ENCODE measurements around the gene WDFY1. TPM values are rescaled to one million over a fixed set of nuclear protein-coding genes. Genes with fewer than 3 reads are reported as not detected.

Gene WDFY1
- total RNA-seq, 1 donor from 2014 or later, result 52.6 TPM

GRCh38 chr2:223959688-223960087 is 14.6 kb upstream of the WDFY1 start:
- peaks cover 34% of the 10 kb centered on the region for H3K4me1 ChIP-seq (ENCODE audit: insufficient read depth, low read length)
- H3K27me3 Mint-ChIP-seq (ENCODE audit: low read depth, unreplicated experiment), result no peaks in the 10 kb centered on the region
- H3K36me3 Mint-ChIP-seq (ENCODE audit: low read depth, unreplicated experiment), result peaks cover 3% of the 10 kb centered on the region
- peak overlapping the region; percentile 66 for H3K4me2 ChIP-seq (ENCODE audit: low read length)
- H3K9me3 ChIP-seq (ENCODE audit: insufficient read depth, low read depth, low read length), result no peaks in the 10 kb centered on the region
- H3K9me3 Mint-ChIP-seq (ENCODE audit: unreplicated experiment), result no peaks in the 10 kb centered on the region
- no peak overlapping the region for H3K27ac Mint-ChIP-seq (ENCODE audit: unreplicated experiment)
- H3K4me3 Mint-ChIP-seq (ENCODE audit: unreplicated experiment), result peak overlapping the region; percentile 74
- TF ChIP-seq EZH2 (IDR thresholded peaks at IDR 0.05; ENCODE audit: insufficient read depth, low read length), result no peak
- no peak for TF ChIP-seq CTCF (IDR thresholded peaks at IDR 0.05; ENCODE audit: insufficient read depth, low read depth, low read length)
- no peak overlapping the region for H3K4me3 ChIP-seq (ENCODE audit: insufficient read depth, low read depth, low read length)
- peaks cover 63% of the 10 kb centered on the region for H3K79me2 ChIP-seq (ENCODE audit: insufficient read depth, low read length)
- peaks cover 18% of the 10 kb centered on the region for H3K36me3 ChIP-seq (ENCODE audit: insufficient read depth, low read length)
- no peak overlapping the region for H2AFZ ChIP-seq (ENCODE audit: low read depth, low read length)
- FAIRE-seq (no peak), DNase-seq (ENCODE audit: low read depth) (no peak)
- H4K20me1 ChIP-seq (ENCODE audit: insufficient read depth, low read length), result peaks cover 35% of the 10 kb centered on the region
- H3K27ac ChIP-seq (ENCODE audit: low read depth, low read length), result no peak overlapping the region
- H3K4me1 Mint-ChIP-seq (ENCODE audit: low read depth, unreplicated experiment), result peaks cover 29% of the 10 kb centered on the region
- peak overlapping the region; percentile 8 for H3K9ac ChIP-seq (ENCODE audit: low read length)
- no peaks in the 10 kb centered on the region for H3K27me3 ChIP-seq (ENCODE audit: insufficient read depth, low read length)

GRCh38 chr2:223957092-223957851 is 12.1 kb upstream of the WDFY1 start, which contains the start of gene MRPL44:
TSS of gene MRPL44 (plus strand) at chr2:223957463. CDS start at chr2:223957473, 10 bp downstream.
- Histone ChIP-seq H3K27me3 (ENCODE audit: insufficient read depth, low read length) (no peaks in the 10 kb centered on the region), H3K36me3 (ENCODE audit: insufficient read depth, low read length) (peaks cover 8% of the 10 kb centered on the region), H4K20me1 (ENCODE audit: insufficient read depth, low read length) (peaks cover 26% of the 10 kb centered on the region), H3K9ac (ENCODE audit: low read length) (peak within 1 kb of the TSS; percentile 96), H3K9me3 (ENCODE audit: insufficient read depth, low read depth, low read length) (no peaks in the 10 kb centered on the region), H3K27ac (ENCODE audit: low read depth, low read length) (peak within 1 kb of the TSS; percentile 88), H3K79me2 (ENCODE audit: insufficient read depth, low read length) (peaks cover 51% of the 10 kb centered on the region), H3K4me3 (ENCODE audit: insufficient read depth, low read depth, low read length) (peak within 1 kb of the TSS; percentile 88), H3K4me1 (ENCODE audit: insufficient read depth, low read length) (peaks cover 40% of the 10 kb centered on the region), H3K4me2 (ENCODE audit: low read length) (peak within 1 kb of the TSS; percentile 84), H2AFZ (ENCODE audit: low read depth, low read length) (peak within 1 kb of the TSS; percentile 96)
- H3K4me3 Mint-ChIP-seq (ENCODE audit: unreplicated experiment), result peak within 1 kb of the TSS; percentile 98
- H3K27me3 Mint-ChIP-seq (ENCODE audit: low read depth, unreplicated experiment), result no peaks in the 10 kb centered on the region
- H3K27ac Mint-ChIP-seq (ENCODE audit: unreplicated experiment), result peak within 1 kb of the TSS; percentile 94
- H3K4me1 Mint-ChIP-seq (ENCODE audit: low read depth, unreplicated experiment), result peaks cover 37% of the 10 kb centered on the region
- no peak for FAIRE-seq
- DNase-seq (ENCODE audit: low read depth), result peak; percentile 84
- peaks cover 3% of the 10 kb centered on the region for H3K36me3 Mint-ChIP-seq (ENCODE audit: low read depth, unreplicated experiment)
- H3K9me3 Mint-ChIP-seq (ENCODE audit: unreplicated experiment), result no peaks in the 10 kb centered on the region
- no peak for TF ChIP-seq EZH2 (IDR thresholded peaks at IDR 0.05; ENCODE audit: insufficient read depth, low read length)
- no peak for TF ChIP-seq CTCF (IDR thresholded peaks at IDR 0.05; ENCODE audit: insufficient read depth, low read depth, low read length)

- Histone ChIP-seq H3K4me2 (ENCODE audit: low read length) (no peak overlapping the region), H3K79me2 (ENCODE audit: insufficient read depth, low read length) (peaks cover 41% of the 10 kb centered on the region), H3K4me3 (ENCODE audit: insufficient read depth, low read depth, low read length) (no peak overlapping the region), H3K9me3 (ENCODE audit: insufficient read depth, low read depth, low read length) (no peaks in the 10 kb centered on the region), H3K36me3 (ENCODE audit: insufficient read depth, low read length) (peaks cover 8% of the 10 kb centered on the region), H3K27me3 (ENCODE audit: insufficient read depth, low read length) (no peaks in the 10 kb centered on the region), H3K9ac (ENCODE audit: low read length) (no peak overlapping the region), H2AFZ (ENCODE audit: low read depth, low read length) (no peak overlapping the region), H4K20me1 (ENCODE audit: insufficient read depth, low read length) (peaks cover 16% of the 10 kb centered on the region), H3K27ac (ENCODE audit: low read depth, low read length) (no peak overlapping the region), H3K4me1 (ENCODE audit: insufficient read depth, low read length) (peaks cover 40% of the 10 kb centered on the region)
- FAIRE-seq (no peak), DNase-seq (ENCODE audit: low read depth) (no peak)
- H3K9me3 Mint-ChIP-seq (ENCODE audit: unreplicated experiment), result no peaks in the 10 kb centered on the region
- no peak for TF ChIP-seq EZH2 (IDR thresholded peaks at IDR 0.05; ENCODE audit: insufficient read depth, low read length)
- no peaks in the 10 kb centered on the region for H3K27me3 Mint-ChIP-seq (ENCODE audit: low read depth, unreplicated experiment)
- peak overlapping the region; percentile 21 for H3K27ac Mint-ChIP-seq (ENCODE audit: unreplicated experiment)
- peaks cover 2% of the 10 kb centered on the region for H3K36me3 Mint-ChIP-seq (ENCODE audit: low read depth, unreplicated experiment)
- H3K4me1 Mint-ChIP-seq (ENCODE audit: low read depth, unreplicated experiment), result peaks cover 34% of the 10 kb centered on the region
- H3K4me3 Mint-ChIP-seq (ENCODE audit: unreplicated experiment), result peak overlapping the region; percentile 11
These were observed 11.2 kb upstream of the WDFY1 start for GRCh38 chr2:223956300-223956699.

Measured in astrocyte (in vitro differentiated cells and primary cell).